ENCODE data around the gene RGS6. TPM values are rescaled to one million over a fixed set of nuclear protein-coding genes. Genes with fewer than 3 reads are reported as not detected.

RGS6 gene
- total and polyA plus RNA-seq, 4 donors = 0.21 to 5.4 (median 0.45) TPM

DNA sequence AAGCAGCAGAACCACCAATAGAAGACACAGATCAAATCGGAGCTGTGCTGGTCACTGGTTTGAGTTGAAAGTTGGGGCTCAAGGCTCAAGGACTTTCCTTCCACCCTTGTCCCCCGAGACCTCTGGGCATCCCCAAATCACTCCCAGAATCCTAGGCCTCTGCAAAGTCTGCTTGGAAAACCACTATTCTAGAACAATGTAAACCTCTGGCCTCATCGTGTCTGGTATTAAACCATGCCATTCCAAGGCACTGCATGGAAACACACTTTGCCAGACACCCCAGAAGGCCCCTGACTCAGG lies 673.6 kb downstream of the RGS6 start:
- Histone ChIP-seq H3K4me1 (ENCODE audit: control insufficient read depth in 5 of 5, insufficient read depth in 5 of 5, low read length in 5 of 5) (peaks cover 0 to 5% (median 0%) of the 10 kb centered on the region in 5 donors), H3K9me3 (ENCODE audit: control insufficient read depth in 4 of 4, insufficient read depth in 3 of 4, low read length in 3 of 4) (no peaks in the 10 kb centered on the region), H3K9ac (ENCODE audit: insufficient read depth in 1 of 2, low read length in 2 of 2) (no peak overlapping the region), H3K36me3 (ENCODE audit: control insufficient read depth in 4 of 4, insufficient read depth in 4 of 4, low read length in 4 of 4) (no peaks in the 10 kb centered on the region), H3K27me3 (ENCODE audit: control insufficient read depth in 3 of 3, insufficient read depth in 3 of 3, low read length in 2 of 3) (no peaks in the 10 kb centered on the region), H3K27ac (ENCODE audit: low read depth in 1 of 2, low read length in 1 of 2) (no peak overlapping the region), H3K4me3 (no peak overlapping the region)
- WGBS, 2 donors = 92 to 97% methylated on average over 3 of the region's 3 CpGs
- no peak for DNase-seq
- no peak for ATAC-seq (ENCODE audit: insufficient read depth, low FRiP score)
- no peak for TF ChIP-seq CTCF (IDR thresholded peaks at IDR 0.05; ENCODE audit: control extremely low read depth, extremely low read depth)

DNA sequence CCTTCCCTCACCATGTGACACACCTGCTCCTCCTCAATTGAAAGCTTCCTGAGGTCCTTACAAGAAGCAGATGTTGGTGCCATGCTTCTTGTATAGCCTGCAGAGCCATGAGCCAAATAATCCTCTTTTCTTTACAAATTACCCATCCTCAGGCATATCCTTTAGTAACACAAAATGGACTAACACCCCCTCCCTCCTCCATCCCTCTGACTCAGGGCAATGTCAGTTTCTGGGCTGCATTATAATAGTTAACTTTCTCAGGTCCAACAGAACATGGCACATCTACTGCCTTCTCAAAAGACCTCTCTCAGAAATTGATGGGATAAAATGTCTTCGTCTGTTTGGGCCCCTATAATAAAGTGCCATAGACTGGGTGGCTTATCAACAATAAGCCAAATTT lies 674.6 kb downstream of the RGS6 start:
- WGBS, 2 donors = 86 to 91% methylated on average over 1 of the region's 1 CpG
- Histone ChIP-seq H3K36me3 (ENCODE audit: control insufficient read depth in 4 of 4, insufficient read depth in 4 of 4, low read length in 4 of 4) (no peaks in the 10 kb centered on the region), H3K4me1 (ENCODE audit: control insufficient read depth in 5 of 5, insufficient read depth in 5 of 5, low read length in 5 of 5) (no peaks in the 10 kb centered on the region), H3K9ac (ENCODE audit: insufficient read depth in 1 of 2, low read length in 2 of 2) (no peak overlapping the region), H3K27ac (ENCODE audit: low read depth in 1 of 2, low read length in 1 of 2) (no peak overlapping the region), H3K4me3 (no peak overlapping the region), H3K27me3 (ENCODE audit: control insufficient read depth in 3 of 3, insufficient read depth in 3 of 3, low read length in 2 of 3) (no peaks in the 10 kb centered on the region), H3K9me3 (ENCODE audit: control insufficient read depth in 4 of 4, insufficient read depth in 3 of 4, low read length in 3 of 4) (no peaks in the 10 kb centered on the region)
- no peak for TF ChIP-seq CTCF (IDR thresholded peaks at IDR 0.05; ENCODE audit: control extremely low read depth, extremely low read depth)
- DNase-seq (no peak), ATAC-seq (ENCODE audit: insufficient read depth, low FRiP score) (no peak)

GRCh38 chr14:72607386-72608130 lies 675.3 kb downstream of the RGS6 start:
- no peak overlapping the region for H3K9ac ChIP-seq (ENCODE audit: insufficient read depth in 1 of 2, low read length in 2 of 2)
- H3K27ac ChIP-seq (ENCODE audit: low read depth in 1 of 2, low read length in 1 of 2) = no peak overlapping the region
- H3K27me3 ChIP-seq (ENCODE audit: control insufficient read depth in 3 of 3, insufficient read depth in 3 of 3, low read length in 2 of 3) = no peaks in the 10 kb centered on the region
- H3K9me3 ChIP-seq (ENCODE audit: control insufficient read depth in 4 of 4, insufficient read depth in 3 of 4, low read length in 3 of 4) = no peaks in the 10 kb centered on the region
- WGBS, 2 donors = 91 to 92% methylated on average over 12 of the region's 12 CpGs
- ATAC-seq (ENCODE audit: insufficient read depth, low FRiP score) = no peak
- H3K36me3 ChIP-seq (ENCODE audit: control insufficient read depth in 4 of 4, insufficient read depth in 4 of 4, low read length in 4 of 4) = no peaks in the 10 kb centered on the region
- peaks cover 0 to 3% (median 0%) of the 10 kb centered on the region in 5 donors for H3K4me1 ChIP-seq (ENCODE audit: control insufficient read depth in 5 of 5, insufficient read depth in 5 of 5, low read length in 5 of 5)
- no peak for TF ChIP-seq CTCF (IDR thresholded peaks at IDR 0.05; ENCODE audit: control extremely low read depth, extremely low read depth)
- no peak overlapping the region for H3K4me3 ChIP-seq
- no peak for DNase-seq

Data from lung (tissue), 12 donors.